HS-27A (cell line): Measurements from ENCODE around the gene SH3RF3.

Experiments
- DNase-seq: peaks from one replicate; pipeline ENCODE4 v3.0.0-alpha.2; 2012; ENCODE audit warnings: low read depth, missing footprints

The SH3RF3 gene

DNA sequence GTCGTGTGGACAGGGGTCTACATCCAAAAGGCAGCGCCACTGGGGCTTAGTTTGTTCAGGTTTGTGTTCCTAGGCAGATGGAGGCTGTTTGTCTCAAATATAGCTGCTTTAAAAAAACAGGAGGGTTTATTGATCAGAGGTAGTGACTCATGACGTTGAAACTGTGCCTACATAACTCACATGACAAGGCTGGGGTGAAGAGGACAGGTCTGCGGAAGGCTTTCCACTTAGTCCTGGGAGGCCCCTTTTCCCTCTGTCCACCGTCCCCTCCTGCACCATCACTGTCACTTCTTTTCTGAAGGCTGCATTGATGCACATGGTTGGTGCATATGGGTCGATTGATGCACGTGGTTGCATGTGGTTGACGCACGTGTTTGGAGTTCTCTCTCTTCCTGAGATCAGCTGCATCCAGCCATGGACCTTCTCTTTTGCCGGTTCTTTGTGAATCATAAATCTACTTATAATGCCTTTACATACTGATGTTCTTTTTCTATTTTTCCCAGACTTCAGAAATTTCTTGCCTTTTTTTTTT is 10.9 kb downstream of the SH3RF3 start:
- no peak for DNase-seq

- no peak for DNase-seq
These were observed 12.1 kb downstream of the SH3RF3 start for GRCh38 chr2:109141006-109141600.

- no peak for DNase-seq
These were observed 12.8 kb downstream of the SH3RF3 start for GRCh38 chr2:109141727-109142283.

DNA sequence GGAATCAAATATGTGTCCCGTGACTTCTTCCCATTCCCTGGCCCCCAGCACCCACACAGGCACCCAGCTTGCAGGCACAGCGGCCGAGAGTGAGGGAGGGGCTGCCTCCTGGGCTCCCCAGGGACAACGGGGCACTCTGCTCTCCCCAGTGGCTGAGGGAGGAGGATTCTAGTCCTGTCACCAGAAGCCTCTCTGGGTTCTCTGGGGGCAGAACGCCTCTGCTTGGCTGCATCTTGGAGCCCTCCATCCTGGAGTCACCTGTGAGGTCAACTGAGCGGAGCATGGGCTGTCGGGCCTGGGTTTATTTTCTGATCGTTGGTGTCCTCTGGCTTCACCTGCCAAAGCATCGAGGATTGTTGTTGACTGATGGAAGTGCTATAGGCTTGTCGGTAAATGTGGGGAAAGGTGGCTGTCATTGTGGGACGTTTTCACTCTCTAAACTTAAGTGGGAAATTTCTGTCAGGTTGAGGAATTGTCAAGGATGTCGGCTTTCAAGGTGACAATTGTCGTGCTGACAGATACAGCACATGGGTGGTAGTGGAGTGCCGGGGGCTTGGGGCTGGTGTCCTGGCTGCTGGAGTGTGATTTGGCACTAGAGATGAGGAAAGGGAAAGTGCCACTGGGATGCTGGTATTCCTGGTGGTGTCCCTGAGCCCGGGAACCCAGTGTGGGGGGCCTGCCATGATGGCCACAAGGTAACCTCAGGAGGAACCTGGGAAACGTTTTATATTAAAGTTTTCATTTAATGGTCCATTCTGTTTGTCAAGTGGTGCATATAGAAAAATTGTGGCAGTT is 13.6 kb downstream of the SH3RF3 start:
- DNase-seq = no peak

GRCh38 chr2:109143214-109144187 is 14.5 kb downstream of the SH3RF3 start:
- DNase-seq = no peak

- no peak for DNase-seq
These were observed 15.3 kb downstream of the SH3RF3 start for GRCh38 chr2:109144271-109144670.

- DNase-seq = no peak
These were observed 15.7 kb downstream of the SH3RF3 start for GRCh38 chr2:109144721-109145120.

- DNase-seq = no peak
These were observed 16.3 kb downstream of the SH3RF3 start for GRCh38 chr2:109145286-109145685.

- DNase-seq = no peak
These were observed 18.4 kb downstream of the SH3RF3 start for GRCh38 chr2:109147405-109147804.

DNA sequence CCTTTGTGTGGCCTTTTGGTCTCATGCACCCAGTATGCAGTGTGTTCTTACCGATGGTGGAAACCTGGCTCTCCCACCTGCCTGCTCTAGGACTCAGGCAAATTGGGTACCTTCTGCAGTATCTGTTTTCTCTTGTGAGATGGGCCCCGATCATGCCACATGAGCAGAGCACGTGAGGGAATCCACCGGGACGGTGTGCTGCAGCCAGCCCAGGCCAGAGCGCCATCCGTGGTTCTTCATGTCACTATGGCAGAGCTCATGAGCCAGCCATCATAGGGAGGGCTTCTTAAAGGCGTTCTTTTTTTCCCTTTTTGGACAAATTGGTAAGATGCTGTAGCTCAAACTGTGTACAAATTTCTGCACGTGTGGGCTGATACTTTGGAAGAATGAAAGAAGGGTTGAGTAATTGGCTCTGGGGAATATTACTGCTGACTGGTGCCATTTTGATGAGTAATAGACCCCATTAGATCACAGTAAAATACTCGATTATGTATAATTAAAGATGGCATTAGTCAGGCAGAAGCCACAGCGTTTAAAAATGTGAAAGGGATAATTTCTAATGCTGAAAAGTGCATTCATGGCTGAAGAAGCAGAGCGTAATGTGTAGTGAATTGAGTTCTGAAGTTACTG is 19.2 kb downstream of the SH3RF3 start:
- DNase-seq = no peak

DNA sequence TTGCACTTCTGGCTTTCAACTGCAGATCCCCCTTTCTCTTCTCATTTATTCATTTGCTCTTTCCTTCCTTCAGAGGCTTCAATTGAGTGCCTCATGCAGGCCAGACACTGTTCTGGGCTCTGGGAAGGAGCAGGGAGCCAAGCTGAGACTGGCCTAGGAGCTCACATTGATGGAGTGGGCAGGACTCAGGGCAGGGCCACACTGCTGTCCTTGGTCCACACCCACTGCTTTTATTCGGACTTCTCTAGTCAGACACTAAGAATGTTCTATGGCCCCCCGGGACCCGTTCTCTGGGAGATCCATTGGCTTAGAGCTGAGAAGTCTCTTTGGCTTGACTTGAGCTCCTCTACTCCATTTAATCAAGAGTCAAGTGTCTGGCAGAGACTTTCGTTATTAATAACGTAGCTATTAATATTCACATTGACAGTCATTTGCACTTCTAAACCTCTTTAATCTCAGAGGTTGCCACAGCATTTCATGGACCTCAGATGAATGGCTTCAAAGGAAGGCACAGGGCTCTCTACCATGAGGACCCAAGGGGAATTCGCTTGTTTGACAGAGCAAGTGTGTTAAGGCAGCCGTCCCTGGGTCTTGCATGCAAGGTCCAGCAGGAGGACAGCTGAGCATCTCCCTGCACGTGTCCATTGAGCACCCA is 20.1 kb downstream of the SH3RF3 start:
- DNase-seq = no peak

DNA sequence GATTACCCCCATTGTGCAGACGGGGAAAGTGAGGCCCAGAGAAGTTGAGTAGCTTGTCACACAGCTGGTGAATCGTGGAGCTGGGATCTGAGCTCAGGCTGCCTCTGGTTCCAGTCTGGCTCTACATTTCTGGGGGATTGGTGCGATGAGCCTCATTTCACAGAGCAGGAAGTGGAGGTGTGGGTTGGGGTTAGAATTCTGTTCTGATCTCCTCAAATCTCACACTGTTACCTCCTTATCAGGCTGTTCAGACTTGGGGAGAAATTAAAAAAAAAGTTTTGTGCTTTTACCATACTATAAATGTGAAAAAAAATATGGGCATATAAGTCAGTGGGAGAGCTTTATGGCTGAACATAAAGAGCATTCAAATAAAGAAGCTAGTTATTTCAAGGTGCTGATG is 21.6 kb downstream of the SH3RF3 start:
- DNase-seq = no peak

DNA sequence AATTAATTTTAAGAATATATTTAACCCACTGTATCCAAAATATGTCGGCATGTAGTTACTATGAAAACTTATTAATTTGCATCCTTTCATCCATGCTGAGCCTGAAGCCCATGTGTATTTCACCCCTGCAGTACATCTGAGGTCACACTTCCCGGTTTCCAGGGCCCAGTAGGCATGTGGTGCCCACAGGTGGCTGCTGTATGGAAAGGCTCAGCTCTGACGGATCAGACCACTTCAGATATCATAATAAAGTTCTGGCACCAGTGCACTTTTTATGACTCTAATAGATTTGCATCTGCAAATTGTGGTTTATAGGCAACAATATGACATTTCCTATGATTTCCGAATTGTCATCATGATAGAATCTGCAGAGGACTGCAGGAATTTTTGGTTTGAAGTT is 22.5 kb downstream of the SH3RF3 start:
- DNase-seq = no peak

GRCh38 chr2:109153005-109153784 is 24.2 kb downstream of the SH3RF3 start:
- no peak for DNase-seq

GRCh38 chr2:109153807-109154206 is 24.8 kb downstream of the SH3RF3 start:
- DNase-seq = no peak

DNA sequence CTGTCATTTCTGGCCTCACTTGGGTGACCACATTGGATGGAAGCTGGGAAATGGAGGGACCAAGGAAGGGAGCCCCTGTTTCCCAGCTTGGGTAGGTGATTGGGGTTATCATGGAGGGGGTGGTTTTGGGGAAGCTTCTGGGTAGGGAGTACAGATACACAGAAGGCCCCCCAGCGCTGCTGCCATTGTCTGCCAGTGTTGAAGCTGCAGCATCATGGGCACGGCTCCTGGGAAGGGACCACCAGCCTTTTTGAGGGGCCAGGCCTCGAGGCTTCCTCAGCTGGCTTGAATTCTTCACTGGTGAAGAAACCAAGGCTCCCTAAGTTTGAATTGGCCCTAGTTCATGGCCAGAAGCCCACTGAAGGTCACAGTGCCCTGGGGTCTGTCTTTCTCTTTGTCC is 25.2 kb downstream of the SH3RF3 start:
- no peak for DNase-seq

DNA sequence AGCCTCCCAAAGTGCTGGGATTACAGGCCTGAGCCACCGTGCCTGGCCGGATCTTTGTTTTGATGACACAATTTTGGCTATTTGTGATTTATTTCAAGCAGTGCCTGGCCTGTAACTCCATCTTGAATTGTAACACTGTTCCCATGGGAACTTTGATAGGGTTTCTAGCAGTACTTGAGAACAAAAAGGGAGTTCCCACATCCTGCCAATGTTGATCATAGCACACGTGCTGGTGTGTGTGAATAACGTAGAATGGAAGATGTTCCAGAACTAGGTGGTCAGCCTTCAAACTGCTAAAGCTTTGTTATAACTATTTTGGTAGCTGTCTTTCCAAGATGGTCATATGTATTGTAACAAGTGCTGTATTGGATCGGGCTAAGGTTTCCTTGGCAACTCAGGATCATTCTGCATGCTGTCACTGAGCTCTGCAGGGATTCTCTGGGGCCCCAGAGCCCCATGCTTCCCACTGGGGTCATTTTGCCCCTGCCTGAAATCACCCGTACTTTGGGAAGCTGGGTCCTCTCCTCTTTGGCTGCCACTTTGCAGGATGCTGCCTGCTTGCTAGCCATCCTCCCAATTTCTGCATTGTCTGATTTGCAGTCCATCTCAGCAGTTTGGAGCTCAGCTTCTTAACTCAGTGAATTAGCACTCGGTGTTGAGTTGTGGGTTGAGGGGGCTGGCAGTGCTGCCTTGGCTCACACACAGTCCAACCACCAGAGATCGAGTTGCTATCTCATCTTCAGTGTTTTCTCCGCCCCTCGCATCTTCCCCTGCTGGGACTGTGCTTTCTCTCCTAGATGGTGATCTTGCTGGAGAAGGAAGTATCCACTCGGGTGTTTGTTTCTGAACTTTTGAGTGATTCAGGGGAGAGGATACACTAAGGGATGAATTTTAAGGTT is 26.8 kb downstream of the SH3RF3 start:
- DNase-seq = no peak

GRCh38 chr2:109157563-109158105 is 28.6 kb downstream of the SH3RF3 start:
- DNase-seq = no peak

DNA sequence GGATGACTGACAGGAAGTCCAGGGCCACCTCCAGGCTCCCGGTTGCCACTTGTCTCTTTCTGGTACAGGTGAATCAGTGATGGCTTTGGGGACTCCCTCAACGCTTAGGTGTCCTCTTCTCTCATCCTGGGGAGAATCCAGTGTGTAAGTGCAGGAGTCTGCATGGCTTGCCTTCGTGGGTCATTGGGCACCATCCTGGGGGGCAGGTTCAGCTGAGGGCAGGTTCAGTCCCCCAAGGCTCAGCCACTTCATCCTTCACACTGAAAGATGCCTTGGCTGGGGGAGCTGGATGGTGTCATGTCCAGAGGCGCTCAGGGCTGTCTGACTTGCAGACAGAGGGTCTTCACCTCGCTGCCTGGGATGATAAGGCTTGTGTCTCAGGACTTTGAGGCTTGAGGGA is 29.2 kb downstream of the SH3RF3 start:
- DNase-seq = no peak
